Mesodermal cell (in vitro differentiated cells): Measurements from ENCODE around the gene RAET1E.
"Not testable (repeated sequence)": the region's sequence is repeated elsewhere in the genome, so short reads cannot be mapped to it uniquely, and the experiment has no call there.

ENCODE experiments used
- H3K27ac ChIP-seq: 2 replicates; pipeline ENCODE4 v1.7.0; 2013; ENCODE audit warnings: mild to moderate bottlenecking, low read depth, low read length, moderate library complexity; ENCODE audit not compliant: severe bottlenecking
- H3K36me3 ChIP-seq: 2 replicates; pipeline ENCODE4 v1.7.1; 2013; ENCODE audit warnings: mild to moderate bottlenecking, low read length, moderate library complexity; ENCODE audit not compliant: control insufficient read depth, insufficient read depth
- H3K4me1 ChIP-seq: one replicate; pipeline ENCODE4 v1.7.1; 2013; ENCODE audit warnings: mild to moderate bottlenecking, low read length; ENCODE audit not compliant: insufficient read depth, control insufficient read depth, poor library complexity, severe bottlenecking
- H3K4me3 ChIP-seq: 2 replicates; pipeline ENCODE4 v1.7.0; 2013; ENCODE audit warnings: low read length, control low read depth, mild to moderate bottlenecking; ENCODE audit not compliant: insufficient read depth, poor library complexity, severe bottlenecking; ENCODE audit errors: extremely low read depth
- H3K9me3 ChIP-seq: 2 replicates; pipeline ENCODE4 v1.7.1; 2013; ENCODE audit warnings: mild to moderate bottlenecking, low read length, moderate library complexity; ENCODE audit not compliant: control insufficient read depth
- WGBS, 2 experiments: methylation state at CpG; one replicate each; pipeline ENCODE4 v1.1.5; 2013; ENCODE audit warnings: missing lambda C conversion rate in 2 of 2; ENCODE audit not compliant: insufficient coverage in 2 of 2; 5-methylcytosine and 5-hydroxymethylcytosine counted together

RAET1E gene

GRCh38 chr6:149860834-149861602 is 36.9 kb downstream of the RAET1E start:
- peak overlapping the region; percentile 63 for H3K4me3 ChIP-seq
- 87 to 92% methylated on average over 9 to 11 of the region's 14 CpGs for WGBS, 2 experiments
- no peak overlapping the region for H3K27ac ChIP-seq
- H3K4me1 ChIP-seq = peaks cover 32% of the 10 kb centered on the region
- H3K9me3 ChIP-seq = no peaks in the 10 kb centered on the region
- H3K36me3 ChIP-seq = no peaks in the 10 kb centered on the region

- Histone ChIP-seq H3K27ac (no peak overlapping the region), H3K9me3 (no peaks in the 10 kb centered on the region), H3K4me3 (peak overlapping the region; percentile 0), H3K4me1 (peaks cover 37% of the 10 kb centered on the region), H3K36me3 (no peaks in the 10 kb centered on the region)
- 90 to 96% methylated on average over 5 of the region's 5 CpGs for WGBS, 2 experiments
Measured at GRCh38 chr6:149860513-149860833, 37.4 kb downstream of the RAET1E start.

- no peaks in the 10 kb centered on the region for H3K36me3 ChIP-seq
- WGBS, 2 experiments = 78 to 95% methylated on average over 3 of the region's 3 CpGs
- no peaks in the 10 kb centered on the region for H3K9me3 ChIP-seq
- H3K4me3 ChIP-seq = no peak overlapping the region
- H3K27ac ChIP-seq = no peak overlapping the region
- H3K4me1 ChIP-seq = peaks cover 41% of the 10 kb centered on the region
Measured at GRCh38 chr6:149859938-149860337, 38.0 kb downstream of the RAET1E start.

GRCh38 chr6:149859368-149859767 is 38.5 kb downstream of the RAET1E start:
- no peaks in the 10 kb centered on the region for H3K9me3 ChIP-seq
- WGBS, 2 experiments = 89 to 90% methylated on average over 4 to 5 of the region's 7 CpGs
- no peaks in the 10 kb centered on the region for H3K36me3 ChIP-seq
- H3K27ac ChIP-seq = no peak overlapping the region
- peaks cover 43% of the 10 kb centered on the region for H3K4me1 ChIP-seq
- H3K4me3 ChIP-seq = no peak overlapping the region

- Histone ChIP-seq H3K36me3 (no peaks in the 10 kb centered on the region), H3K4me3 (no peak overlapping the region), H3K4me1 (peaks cover 55% of the 10 kb centered on the region), H3K9me3 (no peaks in the 10 kb centered on the region), H3K27ac (peak overlapping the region; percentile 8)
- 87 to 89% methylated on average over 3 to 5 of the region's 5 CpGs for WGBS, 2 experiments
Measured at GRCh38 chr6:149857541-149857940, 40.4 kb downstream of the RAET1E start.

- Histone ChIP-seq H3K27ac (peak overlapping the region; percentile 96), H3K4me3 (peak overlapping the region; percentile 15)
- 87 to 98% methylated on average over 4 to 5 of the region's 10 CpGs for WGBS, 2 experiments
Measured at GRCh38 chr6:149856256-149856994, 41.5 kb downstream of the RAET1E start.

GRCh38 chr6:149855741-149856140 is 42.2 kb downstream of the RAET1E start:
- H3K27ac ChIP-seq = peak overlapping the region; percentile 96
- H3K36me3 ChIP-seq = peaks cover 8% of the 10 kb centered on the region
- peak overlapping the region; percentile 17 for H3K4me3 ChIP-seq
- no peaks in the 10 kb centered on the region for H3K9me3 ChIP-seq
- no CpG with 5 or more reads among the region's 2 CpGs for WGBS, 2 experiments
- H3K4me1 ChIP-seq = peaks cover 69% of the 10 kb centered on the region

More at GRCh38 chr6:149856256-149856994, 41.5 kb downstream of the RAET1E start:
- Histone ChIP-seq H3K9me3 (no peaks in the 10 kb centered on the region), H3K4me1 (peaks cover 62% of the 10 kb centered on the region), H3K36me3 (peaks cover under 1% of the 10 kb centered on the region)

- peaks cover 66% of the 10 kb centered on the region for H3K4me1 ChIP-seq
- no peaks in the 10 kb centered on the region for H3K9me3 ChIP-seq
- peaks cover 12% of the 10 kb centered on the region for H3K36me3 ChIP-seq
- 82 to 100% methylated on average over 2 of the region's 5 CpGs for WGBS, 2 experiments
- H3K4me3 ChIP-seq = no peak overlapping the region
- peak overlapping the region; percentile 96 for H3K27ac ChIP-seq
Measured at GRCh38 chr6:149855040-149855654, 42.8 kb downstream of the RAET1E start.

- no peak overlapping the region for H3K4me3 ChIP-seq
- peak overlapping the region; percentile 96 for H3K27ac ChIP-seq
- WGBS, 2 experiments = 87 to 91% methylated on average over 6 of the region's 6 CpGs
- no peaks in the 10 kb centered on the region for H3K9me3 ChIP-seq
- H3K4me1 ChIP-seq = peaks cover 67% of the 10 kb centered on the region
- peaks cover 16% of the 10 kb centered on the region for H3K36me3 ChIP-seq
Measured at GRCh38 chr6:149854532-149854931, 43.4 kb downstream of the RAET1E start.

GRCh38 chr6:149854017-149854416 is 43.9 kb downstream of the RAET1E start:
- not testable (repeated sequence) for H3K27ac ChIP-seq, H3K9me3 ChIP-seq, H3K4me3 ChIP-seq
- H3K36me3 ChIP-seq = peaks cover 16% of the 10 kb centered on the region
- peaks cover 65% of the 10 kb centered on the region for H3K4me1 ChIP-seq
- 88 to 100% methylated on average over 2 of the region's 4 CpGs for WGBS, 2 experiments
